GM19395 (cell line): ENCODE results near the gene SORCS3.

Experiments
- ATAC-seq: cut with Tn5 transposase; IDR thresholded peaks from one replicate; pipeline ENCODE4 v1.9.1; 2021; ENCODE audit warnings: mild to moderate bottlenecking, moderate library complexity; ENCODE audit not compliant: unreplicated experiment

The SORCS3 gene

GRCh38 chr10:104774234-104774633 is 133.1 kb downstream of the SORCS3 start:
- ATAC-seq = no peak

DNA sequence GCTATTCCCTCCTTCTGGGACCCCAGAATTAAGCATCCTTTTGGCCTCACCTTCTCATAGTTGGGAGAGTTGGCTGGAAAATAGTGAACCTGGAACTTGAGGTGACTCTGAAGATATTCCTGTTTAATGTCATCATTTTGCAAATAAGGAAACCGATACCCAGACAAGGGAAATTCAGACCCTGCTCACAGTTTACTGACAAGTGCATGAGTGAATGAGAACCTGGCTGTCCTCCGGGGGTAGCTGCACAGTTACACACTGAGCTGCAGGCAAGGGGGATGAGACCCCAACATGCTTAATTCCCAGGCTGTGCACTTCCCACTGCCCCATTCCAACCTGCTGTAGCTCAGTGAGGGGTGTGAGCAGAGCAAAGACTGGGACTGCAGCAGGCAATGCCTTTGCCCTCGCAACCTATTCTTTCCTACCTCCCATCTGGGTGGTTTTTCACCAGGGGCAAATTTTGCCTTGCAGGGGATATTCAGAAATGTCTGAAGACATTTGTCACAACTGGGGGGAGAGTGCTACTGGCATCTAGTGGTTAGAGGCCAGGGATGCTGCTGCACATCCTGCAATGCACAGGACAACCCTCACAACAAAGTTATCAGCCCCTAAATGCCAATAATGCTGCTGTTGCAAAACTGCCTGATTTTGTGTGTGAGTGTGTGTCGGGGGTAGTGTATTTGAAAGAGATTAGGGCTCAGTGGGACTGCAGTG is 136.2 kb downstream of the SORCS3 start:
- no peak for ATAC-seq

- no peak for ATAC-seq
Observed at GRCh38 chr10:104778371-104778770, 137.3 kb downstream of the SORCS3 start.

DNA sequence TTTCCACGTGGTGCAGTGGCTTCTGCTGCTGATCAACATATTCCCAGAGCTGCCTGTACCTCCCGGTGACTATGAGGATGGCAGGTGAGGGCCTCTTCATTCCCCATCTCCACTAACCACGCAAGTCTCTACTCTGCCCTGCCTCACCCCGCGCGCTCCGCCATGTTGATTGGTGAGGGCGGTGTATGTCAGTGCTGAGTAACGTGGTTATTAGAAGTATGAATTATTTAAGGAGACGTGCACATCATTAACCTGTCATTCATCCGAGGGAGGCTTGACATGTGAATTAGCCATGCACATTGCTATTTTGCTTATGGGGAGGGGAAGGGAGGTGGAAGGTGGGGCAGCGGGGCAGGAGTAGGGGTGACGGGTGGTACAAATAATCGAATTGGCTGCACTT is 138.6 kb downstream of the SORCS3 start:
- ATAC-seq = no peak

GRCh38 chr10:104780165-104780564 is 139.1 kb downstream of the SORCS3 start:
- ATAC-seq = no peak

DNA sequence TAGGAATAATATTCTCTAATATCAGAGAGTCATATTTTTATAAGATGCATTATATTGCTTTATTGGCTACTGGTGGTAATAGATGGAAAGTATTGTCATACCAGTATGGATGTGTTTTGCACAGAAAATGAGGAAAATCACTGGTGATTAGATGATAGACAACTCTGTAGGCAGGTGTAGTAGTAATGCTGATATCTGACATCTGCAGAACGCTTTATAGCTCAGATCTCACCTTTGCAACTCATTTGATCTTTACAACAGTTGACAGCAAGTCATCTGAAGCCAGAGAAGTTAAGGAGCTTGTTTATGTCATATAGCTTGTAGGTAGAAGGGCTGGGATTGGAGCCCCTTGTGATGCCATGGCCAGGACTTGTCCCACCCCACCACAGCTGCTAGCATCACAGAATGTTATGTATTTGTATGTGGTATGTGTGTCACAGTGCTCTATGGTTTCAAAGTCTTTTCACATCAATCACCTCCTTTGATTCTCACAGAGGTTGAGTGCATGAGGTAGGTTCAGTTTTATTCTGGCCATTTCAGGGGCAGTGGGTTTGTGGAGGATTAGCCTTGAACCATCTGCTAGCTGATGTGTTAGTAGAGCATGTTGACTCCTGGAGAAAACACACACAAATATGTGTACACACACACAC is 140.0 kb downstream of the SORCS3 start:
- no peak for ATAC-seq

DNA sequence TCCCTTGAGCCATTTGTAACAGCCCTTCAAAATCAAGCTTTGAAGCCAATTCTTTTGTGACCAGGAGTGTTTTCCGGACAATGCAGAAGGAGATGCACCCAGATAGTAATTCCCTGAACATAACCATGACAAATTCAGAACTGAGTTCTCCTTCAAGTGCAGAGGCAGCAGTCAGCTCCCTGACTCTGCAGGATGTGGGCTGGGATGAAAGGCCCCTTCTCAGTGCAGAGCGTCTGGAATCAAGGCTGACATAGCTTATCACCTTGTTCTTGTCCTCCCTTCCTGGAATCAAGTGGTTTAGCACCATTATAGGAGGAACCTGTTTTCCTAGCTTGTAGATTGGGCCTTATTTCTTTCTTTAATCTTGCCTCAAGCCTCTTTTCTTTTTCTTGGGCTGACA is 143.4 kb downstream of the SORCS3 start:
- no peak for ATAC-seq

- ATAC-seq = no peak
Observed at GRCh38 chr10:104791471-104791870, 150.4 kb downstream of the SORCS3 start.

GRCh38 chr10:104795411-104795810 is 154.3 kb downstream of the SORCS3 start:
- no peak for ATAC-seq

DNA sequence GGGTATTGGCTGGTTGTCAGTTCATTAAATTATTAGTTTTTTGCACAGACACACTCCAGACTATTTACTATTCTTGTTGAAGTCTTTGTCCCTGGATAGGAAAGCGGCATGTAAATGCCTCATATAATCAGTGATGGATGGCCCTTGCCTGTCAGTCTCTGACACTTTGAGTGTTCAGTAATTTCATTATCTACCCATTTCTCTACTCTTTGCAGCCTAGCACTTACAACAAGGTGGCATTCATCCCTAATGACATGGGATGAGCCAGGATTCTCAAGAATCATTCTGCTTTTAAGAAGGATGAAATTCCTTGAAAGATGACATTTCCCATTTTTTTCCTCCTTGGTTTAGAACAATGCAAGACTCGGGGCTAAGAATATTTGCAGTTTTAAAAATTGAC is 155.7 kb downstream of the SORCS3 start:
- no peak for ATAC-seq

GRCh38 chr10:104802941-104803340 is 161.9 kb downstream of the SORCS3 start:
- no peak for ATAC-seq

GRCh38 chr10:104804880-104805279 is 163.8 kb downstream of the SORCS3 start:
- no peak for ATAC-seq

DNA sequence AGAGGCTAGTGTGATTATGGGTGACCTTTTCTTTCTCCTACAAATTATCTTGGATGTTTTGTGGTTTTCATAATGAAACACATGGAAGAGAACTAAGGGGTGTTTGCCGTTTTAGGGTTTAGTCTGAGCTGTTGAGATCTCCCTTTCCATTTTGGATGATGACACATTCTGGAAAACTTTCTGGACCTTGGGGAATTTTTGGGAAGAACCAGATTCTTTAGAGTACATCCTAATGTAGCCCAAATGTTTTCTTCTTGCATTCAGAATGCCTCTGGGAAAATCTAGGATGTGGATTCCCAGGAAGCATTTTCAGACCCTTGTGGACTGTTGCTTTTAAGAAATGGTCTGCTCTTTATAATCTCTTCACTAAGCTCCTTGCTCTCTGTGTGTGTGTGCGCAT is 165.7 kb downstream of the SORCS3 start:
- no peak for ATAC-seq

DNA sequence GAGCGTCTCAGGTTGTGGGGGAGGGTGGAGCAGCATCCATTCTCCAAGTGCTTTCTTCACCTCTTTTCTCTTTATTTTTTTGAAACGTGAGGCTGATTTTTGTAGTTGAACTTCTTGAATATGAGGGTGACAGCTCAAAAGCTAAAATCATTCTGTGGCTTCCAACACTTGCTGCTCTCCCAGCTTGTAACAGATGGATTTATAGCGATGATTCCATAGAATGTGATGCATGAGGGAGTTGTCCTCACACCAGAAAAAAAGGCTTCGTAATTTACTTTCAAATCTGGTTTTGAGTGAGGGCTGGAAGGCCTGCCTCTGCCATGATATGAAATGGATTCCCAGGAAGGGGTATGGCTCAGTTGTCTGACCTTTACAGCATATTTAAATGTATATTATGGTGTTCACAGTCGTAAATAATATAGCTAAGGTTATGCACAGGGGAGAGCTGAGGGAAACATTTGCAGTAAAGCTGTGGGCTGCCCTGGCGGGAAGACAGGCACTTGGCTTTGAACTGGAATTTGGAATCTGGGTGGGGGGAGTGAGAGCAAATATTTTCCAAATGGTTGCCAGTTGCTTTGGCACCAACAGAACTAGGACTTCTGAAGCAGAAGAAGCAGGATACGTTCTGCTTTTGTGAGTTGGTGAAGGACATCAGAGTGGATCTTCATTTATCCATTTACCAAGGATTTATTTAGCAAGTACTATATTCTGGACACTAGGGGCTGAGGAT is 166.7 kb downstream of the SORCS3 start:
- ATAC-seq = no peak

- peak; percentile 86 for ATAC-seq
Observed at GRCh38 chr10:104809288-104810090, 168.4 kb downstream of the SORCS3 start.

DNA sequence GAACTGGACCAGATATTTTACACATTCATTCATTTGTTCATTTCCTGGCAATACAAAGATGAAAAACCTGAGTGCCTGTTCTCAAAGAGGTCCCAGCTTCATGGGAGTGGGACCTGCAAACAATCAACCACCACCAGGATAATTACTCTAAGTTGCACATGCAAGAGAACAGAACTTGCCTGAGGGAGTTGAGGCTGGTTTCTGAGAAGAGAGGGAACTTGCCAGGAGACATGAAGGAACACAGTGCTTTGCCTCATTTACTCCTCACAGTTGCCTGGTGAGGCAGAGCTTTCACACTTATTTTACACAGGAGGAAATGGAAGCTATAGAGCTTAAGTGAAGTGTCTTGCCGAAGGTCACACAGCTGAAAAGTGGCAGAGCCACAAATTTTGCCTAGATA is 170.1 kb downstream of the SORCS3 start:
- ATAC-seq = no peak

GRCh38 chr10:104816501-104816900 is 175.4 kb downstream of the SORCS3 start:
- ATAC-seq = no peak

DNA sequence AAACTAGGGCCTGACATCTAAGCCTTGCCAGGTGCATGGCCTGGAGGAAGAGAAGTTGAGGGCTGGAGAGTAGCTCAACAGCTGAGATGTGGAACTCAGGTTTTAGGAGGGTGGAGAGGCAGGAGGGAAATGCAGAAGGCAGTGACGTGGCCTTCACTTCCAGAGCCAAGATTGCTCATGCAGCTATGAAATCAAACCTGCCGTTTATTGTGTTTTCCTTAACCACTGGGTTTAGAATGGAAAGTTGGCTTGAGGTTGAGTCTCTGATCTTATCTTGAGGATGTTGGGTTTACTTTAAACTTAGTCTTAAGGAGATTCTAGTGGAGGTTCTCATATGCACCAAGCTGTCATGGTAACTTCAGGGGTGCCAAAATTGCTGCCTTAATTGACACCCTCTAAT is 178.6 kb downstream of the SORCS3 start:
- ATAC-seq = no peak

GRCh38 chr10:104822088-104822487 is 181.0 kb downstream of the SORCS3 start:
- no peak for ATAC-seq

DNA sequence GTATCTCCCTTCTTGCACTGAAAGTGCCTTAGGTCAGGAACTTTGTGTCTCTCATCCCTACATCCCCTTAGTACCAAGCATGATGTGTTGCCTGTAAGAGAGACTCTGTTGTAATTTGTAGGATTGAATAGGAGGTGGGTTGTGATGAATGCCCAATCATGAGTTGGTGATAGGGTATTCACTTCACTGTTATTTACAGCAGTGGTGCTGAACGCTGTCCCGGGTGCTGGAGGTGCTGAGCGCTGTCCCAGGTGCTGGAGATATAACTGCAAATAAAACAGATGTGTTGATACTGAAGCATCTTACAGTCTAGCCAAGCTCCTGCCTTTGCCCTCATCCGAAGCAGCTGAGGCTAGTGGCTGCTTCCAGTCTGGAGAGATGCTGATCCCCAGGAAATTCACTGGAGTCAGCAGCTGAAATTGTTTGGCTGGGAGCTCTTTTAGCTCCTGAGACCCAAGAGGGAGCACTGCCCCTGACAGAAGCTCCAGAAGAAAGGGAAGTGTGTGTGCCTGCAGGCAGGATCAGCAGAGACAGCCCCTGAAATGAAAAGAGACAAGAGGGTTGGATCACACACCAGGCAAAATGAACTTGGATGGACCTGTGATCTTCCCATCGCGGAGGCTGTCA is 183.4 kb downstream of the SORCS3 start:
- no peak for ATAC-seq

DNA sequence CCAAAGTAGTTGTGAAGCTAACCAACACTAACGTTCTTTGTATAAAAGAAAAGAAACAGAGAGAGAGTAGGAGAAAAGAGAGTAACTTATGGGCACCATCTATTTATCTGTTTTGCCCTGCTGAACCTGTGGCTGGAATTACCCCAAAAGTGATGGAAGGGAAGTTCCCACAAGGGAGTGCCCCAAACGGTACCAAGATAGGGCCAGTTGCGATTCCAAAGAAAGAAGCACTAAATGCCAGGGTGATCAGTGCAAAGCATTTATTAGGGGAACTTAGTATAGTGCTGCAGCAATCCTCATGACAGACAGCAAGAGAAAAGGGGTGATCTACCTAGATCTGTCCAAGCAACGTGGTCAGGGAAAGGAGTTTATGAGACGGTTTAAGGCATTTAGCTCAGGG is 190.2 kb downstream of the SORCS3 start:
- ATAC-seq = no peak
